SK-N-SH (cell line): Measurements from ENCODE around the gene RAB3GAP2. TPM values are rescaled to one million over a fixed set of nuclear protein-coding genes. Genes with fewer than 3 reads are reported as not detected.

Experiments
- CTCF ChIA-PET: fragments of 300-600, 350-600 bp; formaldehyde crosslinking; extraction: SDS; loops from one replicate; lab custom pipeline; 2021; lab: Yijun Ruan, JAX
- POLR2A ChIA-PET: fragments of 350-600 bp; sonication (Branson Sonifier 250); formaldehyde crosslinking; extraction: SDS; loops from one replicate; lab custom pipeline; 2020; ENCODE audit warnings: antibody characterized with exemption, inconsistent platforms; lab: Yijun Ruan, JAX
- DNase-seq: peaks from one replicate; pipeline ENCODE4 v3.0.0; 2012
- H2AFZ ChIP-seq: fragments of 200-600 bp; sonication (generic); 2 replicates; pipeline ENCODE4 v1.8.1; 2016; ENCODE audit warnings: antibody characterized with exemption, mild to moderate bottlenecking, low read depth
- H3F3A ChIP-seq: fragments of 200-600 bp; sonication (generic); replicated peaks from 2 replicates; pipeline ENCODE3; 2016; ENCODE audit warnings: antibody characterized with exemption, mild to moderate bottlenecking; ENCODE audit not compliant: insufficient read depth
- H3K27ac ChIP-seq, 2 experiments: fragments of 200-500 bp in 1 of 2; fragments of 200-600 bp in 1 of 2; sonication (Bioruptor generic) in 1 of 2; sonication (generic), shearing (Covaris generic) in 1 of 2; 2 replicates each; pipeline versions ENCODE4 v1.5.1 to v1.6.1; 2014 to 2016; ENCODE audit warnings: low read depth in 2 of 2, inconsistent platforms in 1 of 2, low read length in 1 of 2, mild to moderate bottlenecking in 1 of 2, mixed read lengths in 1 of 2
- H3K27me3 ChIP-seq: fragments of 200-600 bp; sonication (generic), shearing (Covaris generic); 2 replicates; pipeline ENCODE4 v1.6.1; 2016; ENCODE audit warnings: mixed run types; ENCODE audit not compliant: insufficient read depth
- H3K36me3 ChIP-seq, 2 experiments: fragments of 200-500 bp in 1 of 2; fragments of 200-600 bp in 1 of 2; sonication (Bioruptor generic) in 1 of 2; sonication (generic) in 1 of 2; replicated peaks in 1 of 2; 2 replicates each; pipeline versions ENCODE3 to v1.5.1; 2014 to 2016; ENCODE audit warnings: low read length in 1 of 2, mild to moderate bottlenecking in 1 of 2; ENCODE audit not compliant: insufficient read depth in 2 of 2, control insufficient read depth in 1 of 2
- H3K4me1 ChIP-seq, 2 experiments: fragments of 200-500 bp in 1 of 2; fragments of 200-600 bp in 1 of 2; sonication (Bioruptor generic) in 1 of 2; sonication (generic), shearing (Covaris generic) in 1 of 2; 2 replicates each; pipeline versions ENCODE4 v1.5.1 to v1.6.1; 2014 to 2016; ENCODE audit warnings: low read depth in 1 of 2, low read length in 1 of 2, mixed run types in 1 of 2; ENCODE audit not compliant: insufficient read depth in 2 of 2, control insufficient read depth in 1 of 2
- H3K4me2 ChIP-seq: fragments of 200-600 bp; sonication (generic), shearing (Covaris generic); 2 replicates; pipeline ENCODE4 v1.6.1; 2017; ENCODE audit warnings: mixed run types
- H3K4me3 ChIP-seq, 2 experiments: fragments of 200-500 bp in 1 of 2; fragments of 200-600 bp in 1 of 2; sonication (Bioruptor generic) in 1 of 2; sonication (generic), shearing (Covaris generic) in 1 of 2; 2 replicates each; pipeline versions ENCODE4 v1.5.1 to v1.8.1; 2014 to 2016; ENCODE audit warnings: low read depth in 2 of 2, inconsistent platforms in 1 of 2, low read length in 1 of 2, mild to moderate bottlenecking in 1 of 2, mixed read lengths in 1 of 2, moderate library complexity in 1 of 2
- H3K79me2 ChIP-seq: fragments of 200-600 bp; sonication (generic); 2 replicates; pipeline ENCODE4 v1.8.1; 2017; ENCODE audit warnings: mild to moderate bottlenecking; ENCODE audit not compliant: insufficient read depth
- H3K9ac ChIP-seq: fragments of 200-600 bp; sonication (generic); 2 replicates; pipeline ENCODE4 v1.6.1; 2017; ENCODE audit warnings: mixed run types
- H3K9me2 ChIP-seq: fragments of 200-600 bp; sonication (generic); 2 replicates; pipeline ENCODE4 v1.6.1; 2017; ENCODE audit warnings: mixed run types
- H3K9me3 ChIP-seq: fragments of 200-600 bp; sonication (generic); 2 replicates; pipeline ENCODE4 v1.6.1; 2017; ENCODE audit warnings: mixed run types, mild to moderate bottlenecking, moderate library complexity
- H4K20me1 ChIP-seq: fragments of 200-600 bp; sonication (generic); 2 replicates; pipeline ENCODE4 v1.6.1; 2017; ENCODE audit warnings: mild to moderate bottlenecking, mixed run types; ENCODE audit not compliant: insufficient read depth
- CTCF ChIP-seq: fragments of 200-600 bp; sonication (generic); IDR thresholded peaks from 2 replicates; pipeline ENCODE4 v1.6.1; 2017; ENCODE audit warnings: antibody characterized with exemption, mild to moderate bottlenecking, moderate library complexity
- ELF1 ChIP-seq: IDR thresholded peaks from 2 replicates; pipeline ENCODE4 v1.4.0; 2012
- EP300 ChIP-seq, 2 experiments: IDR thresholded peaks; 2 replicates each; pipeline versions ENCODE4 v1.4.0 to v1.6.1; 2012; ENCODE audit warnings: borderline replicate concordance in 1 of 2, low read depth in 1 of 2, low read length in 1 of 2
- EZH2phosphoT487 ChIP-seq: fragments of 200-600 bp; sonication (generic); IDR thresholded peaks from 2 replicates; pipeline ENCODE4 v1.6.1; 2017; ENCODE audit warnings: low read depth, mixed run types, mild to moderate bottlenecking, antibody characterized with exemption, moderate library complexity, borderline replicate concordance
- FOSL2 ChIP-seq: IDR thresholded peaks from 2 replicates; pipeline ENCODE4 v1.4.0; 2012; ENCODE audit warnings: low read depth, mild to moderate bottlenecking, moderate library complexity, borderline replicate concordance
- IRF3 ChIP-seq: fragments of 150-350 bp; IDR thresholded peaks from 2 replicates; pipeline ENCODE4 v1.6.1; 2016; ENCODE audit warnings: mild to moderate bottlenecking, low read depth, low read length
- MAX ChIP-seq: IDR thresholded peaks from 2 replicates; pipeline ENCODE4 v1.4.0; 2012; ENCODE audit warnings: low read depth
- MEF2A ChIP-seq: IDR thresholded peaks from 2 replicates; pipeline ENCODE4 v1.4.0; 2012; ENCODE audit warnings: low read depth, borderline replicate concordance
- NRF1 ChIP-seq: IDR thresholded peaks from 2 replicates; pipeline ENCODE4 v1.6.1; 2012; ENCODE audit warnings: low read depth, mild to moderate bottlenecking, low read length
- POLR2AphosphoS5 ChIP-seq: IDR thresholded peaks from 2 replicates; pipeline ENCODE4 v1.6.1; 2012; ENCODE audit warnings: low read depth, low read length
- RAD21 ChIP-seq: IDR thresholded peaks from 2 replicates; pipeline ENCODE4 v1.6.1; 2012; ENCODE audit warnings: mild to moderate bottlenecking, low read length
- RFX5 ChIP-seq: IDR thresholded peaks from 2 replicates; pipeline ENCODE4 v1.6.1; 2012; ENCODE audit warnings: mild to moderate bottlenecking, improper control_type of control experiment, low read length
- SIN3A ChIP-seq: IDR thresholded peaks from 2 replicates; pipeline ENCODE4 v1.6.1; 2012; ENCODE audit warnings: low read depth, mild to moderate bottlenecking, low read length, moderate library complexity, borderline replicate concordance
- SMC3 ChIP-seq: IDR thresholded peaks from 2 replicates; pipeline ENCODE4 v1.6.1; 2012; ENCODE audit warnings: low read depth, low read length, improper control_type of control experiment
- TAF1 ChIP-seq: IDR thresholded peaks from 2 replicates; pipeline ENCODE4 v1.6.1; 2012; ENCODE audit warnings: low read depth, mild to moderate bottlenecking, low read length, moderate library complexity, borderline replicate concordance
- TEAD4 ChIP-seq: IDR thresholded peaks from 2 replicates; pipeline ENCODE4 v1.4.0; 2012; ENCODE audit warnings: mild to moderate bottlenecking, borderline replicate concordance; ENCODE audit not compliant: insufficient read depth
- USF1 ChIP-seq: IDR thresholded peaks from 2 replicates; pipeline ENCODE4 v1.4.0; 2012; ENCODE audit warnings: low read depth, borderline replicate concordance
- WGBS: methylation state at CpG from one replicate; pipeline ENCODE4 v1.1.6; 2017; ENCODE audit warnings: low lambda C conversion rate; 5-methylcytosine and 5-hydroxymethylcytosine counted together
- polyA plus RNA-seq, 3 experiments: library from polyadenylated mRNA; depleted of rRNA; stranded (reverse); fragments of >200 nt; gene quantifications; 2 replicates each; pipeline ENCODE4 v1.2.3, GENCODE V29; 2012
- TF ChIP-seq, protein P1 (sequence below): IDR thresholded peaks from 2 replicates; pipeline ENCODE4 v1.6.1; 2012; ENCODE audit warnings: mild to moderate bottlenecking, low read depth, low read length, moderate library complexity

Gene RAB3GAP2
- polyA plus RNA-seq, 1 of the 3 experiments (the other 2 are of a cell fraction): 9.3 TPM

DNA sequence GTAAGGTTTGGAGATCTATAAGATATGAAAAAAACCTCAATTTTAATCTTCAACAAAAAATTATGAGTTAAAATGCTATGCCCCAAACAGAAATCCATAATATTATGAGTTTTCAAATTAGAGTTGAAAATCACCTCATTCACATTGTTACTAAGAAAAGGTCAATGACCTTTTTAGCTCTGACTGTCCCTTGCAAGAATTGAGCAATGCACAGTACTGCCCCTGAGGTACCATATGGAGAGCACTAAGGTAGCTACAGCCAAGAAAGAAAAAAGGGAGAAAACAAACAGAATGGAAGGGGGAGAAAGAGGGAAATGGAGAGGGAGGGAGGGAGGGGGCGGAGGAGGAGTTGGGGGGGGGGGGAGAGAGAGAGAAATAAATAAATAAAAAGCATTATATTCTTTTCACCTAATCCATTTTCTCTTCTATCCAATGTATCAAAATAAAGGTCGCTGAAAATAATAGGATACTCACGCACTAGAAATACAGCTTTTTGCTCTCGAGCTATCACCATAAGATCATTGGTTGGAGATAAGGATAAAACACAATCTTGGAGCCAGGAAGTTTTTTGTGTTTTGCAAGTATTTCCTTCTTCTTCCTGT, 58.8 kb downstream of the RAB3GAP2 start:
- H3K36me3 ChIP-seq: peaks cover 29 to 43% of the 10 kb centered on the region in 2 experiments
- no peaks in the 10 kb centered on the region for H3K9me3 ChIP-seq
- H3F3A ChIP-seq: no peaks in the 10 kb centered on the region
- no peak overlapping the region for H3K9ac ChIP-seq
- H2AFZ ChIP-seq: no peak overlapping the region
- H3K79me2 ChIP-seq: peaks cover 30% of the 10 kb centered on the region
- 92% methylated on average over 4 of the region's 4 CpGs for WGBS
- H3K27me3 ChIP-seq: no peaks in the 10 kb centered on the region
- H3K27ac ChIP-seq: no peak overlapping the region
- CTCF ChIA-PET: interaction anchor here (1.4 kb wide), 1 partner anchor 15 kb away, joined by 4 read pairs; no protein-coding TSS in a partner anchor
- TF ChIP-seq EZH2phosphoT487 (no peak), IRF3 (no peak), TEAD4 (no peak), ELF1 (no peak), NRF1 (no peak), POLR2AphosphoS5 (no peak), MAX (no peak), CTCF (no peak), SIN3A (no peak), USF1 (no peak), SMC3 (no peak), TAF1 (no peak), MEF2A (no peak), FOSL2 (no peak), RFX5 (no peak), RAD21 (no peak), EP300 (IDR thresholded peaks at IDR 0.05; ENCODE audit: borderline replicate concordance in 1 of 2, low read depth in 1 of 2, low read length in 1 of 2) (no peak)
- TF ChIP-seq, protein P1, sequence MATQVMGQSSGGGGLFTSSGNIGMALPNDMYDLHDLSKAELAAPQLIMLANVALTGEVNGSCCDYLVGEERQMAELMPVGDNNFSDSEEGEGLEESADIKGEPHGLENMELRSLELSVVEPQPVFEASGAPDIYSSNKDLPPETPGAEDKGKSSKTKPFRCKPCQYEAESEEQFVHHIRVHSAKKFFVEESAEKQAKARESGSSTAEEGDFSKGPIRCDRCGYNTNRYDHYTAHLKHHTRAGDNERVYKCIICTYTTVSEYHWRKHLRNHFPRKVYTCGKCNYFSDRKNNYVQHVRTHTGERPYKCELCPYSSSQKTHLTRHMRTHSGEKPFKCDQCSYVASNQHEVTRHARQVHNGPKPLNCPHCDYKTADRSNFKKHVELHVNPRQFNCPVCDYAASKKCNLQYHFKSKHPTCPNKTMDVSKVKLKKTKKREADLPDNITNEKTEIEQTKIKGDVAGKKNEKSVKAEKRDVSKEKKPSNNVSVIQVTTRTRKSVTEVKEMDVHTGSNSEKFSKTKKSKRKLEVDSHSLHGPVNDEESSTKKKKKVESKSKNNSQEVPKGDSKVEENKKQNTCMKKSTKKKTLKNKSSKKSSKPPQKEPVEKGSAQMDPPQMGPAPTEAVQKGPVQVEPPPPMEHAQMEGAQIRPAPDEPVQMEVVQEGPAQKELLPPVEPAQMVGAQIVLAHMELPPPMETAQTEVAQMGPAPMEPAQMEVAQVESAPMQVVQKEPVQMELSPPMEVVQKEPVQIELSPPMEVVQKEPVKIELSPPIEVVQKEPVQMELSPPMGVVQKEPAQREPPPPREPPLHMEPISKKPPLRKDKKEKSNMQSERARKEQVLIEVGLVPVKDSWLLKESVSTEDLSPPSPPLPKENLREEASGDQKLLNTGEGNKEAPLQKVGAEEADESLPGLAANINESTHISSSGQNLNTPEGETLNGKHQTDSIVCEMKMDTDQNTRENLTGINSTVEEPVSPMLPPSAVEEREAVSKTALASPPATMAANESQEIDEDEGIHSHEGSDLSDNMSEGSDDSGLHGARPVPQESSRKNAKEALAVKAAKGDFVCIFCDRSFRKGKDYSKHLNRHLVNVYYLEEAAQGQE: no peak
- no peak overlapping the region for H3K4me3 ChIP-seq
- POLR2A ChIA-PET: no interaction called here
- no peaks in the 10 kb centered on the region for H4K20me1 ChIP-seq
- no peak overlapping the region for H3K4me2 ChIP-seq
- no peaks in the 10 kb centered on the region for H3K4me1 ChIP-seq
- DNase-seq: no peak
- no peaks in the 10 kb centered on the region for H3K9me2 ChIP-seq
